PC-9 (cell line): ENCODE results near the gene MCAT. TPM values are rescaled to one million over a fixed set of nuclear protein-coding genes. Genes with fewer than 3 reads are reported as not detected.
A peak's percentile ranks its signal among the peaks of the same experiment; 100 is the strongest.

ENCODE experiments used
- BruUV-seq: library from RNA; stranded (reverse); fragments of 400-500 nt; replicated peaks from 2 replicates; lab custom pipeline; 2021; lab: Mats Ljungman, UMichigan
- CTCF ChIA-PET: fragments of 300-600 bp; sonication (Branson Sonifier 250); formaldehyde crosslinking; loops from one replicate; lab custom pipeline; 2022; ENCODE audit warnings: antibody characterized with exemption; lab: Charles Lee
- POLR2A ChIA-PET: fragments of 300-600 bp; sonication (Branson Sonifier 250); formaldehyde crosslinking; loops from one replicate; lab custom pipeline; 2022; ENCODE audit warnings: antibody characterized with exemption; ENCODE audit not compliant: unreplicated experiment; lab: Charles Lee
- DNase-seq, 2 experiments: peaks; one replicate each; pipeline versions ENCODE4 v3.0.0 to v3.0.0-alpha.2; 2015 to 2022; ENCODE audit warnings: mixed read lengths in 1 of 2
- H2AFZ ChIP-seq: fragments of 200-600 bp; sonication (generic); 2 replicates; pipeline ENCODE4 v1.8.1; 2017; ENCODE audit warnings: antibody characterized with exemption
- H3F3A ChIP-seq: fragments of 200-600 bp; sonication (generic); 2 replicates; pipeline ENCODE4 v1.8.1; 2017; ENCODE audit warnings: antibody characterized with exemption, mild to moderate bottlenecking, low read depth; ENCODE audit not compliant: insufficient read depth
- H3K27ac ChIP-seq: fragments of 200-600 bp; sonication (generic); 2 replicates; pipeline ENCODE4 v1.6.1; 2016; ENCODE audit warnings: mixed run types
- H3K27me3 ChIP-seq: fragments of 200-600 bp; sonication (generic); 2 replicates; pipeline ENCODE4 v1.6.1; 2016; ENCODE audit warnings: low read depth, mixed run types; ENCODE audit not compliant: insufficient read depth
- H3K36me3 ChIP-seq: fragments of 200-600 bp; sonication (generic); 2 replicates; pipeline ENCODE4 v1.6.1; 2016; ENCODE audit warnings: low read depth, mixed run types
- H3K4me1 ChIP-seq: fragments of 200-600 bp; sonication (generic); replicated peaks from 2 replicates; pipeline ENCODE4 v1.6.1; 2016; ENCODE audit warnings: mixed run types; ENCODE audit not compliant: insufficient read depth
- H3K4me2 ChIP-seq: fragments of 200-600 bp; sonication (generic); 2 replicates; pipeline ENCODE4 v1.6.1; 2017; ENCODE audit warnings: mixed run types
- H3K4me3 ChIP-seq: fragments of 200-600 bp; sonication (generic); 2 replicates; pipeline ENCODE4 v1.6.1; 2016; ENCODE audit warnings: mixed run types
- H3K79me2 ChIP-seq: fragments of 200-600 bp; sonication (generic); 2 replicates; pipeline ENCODE4 v1.6.1; 2017; ENCODE audit warnings: low read depth, mixed run types
- H3K9me2 ChIP-seq: fragments of 200-600 bp; sonication (generic); 2 replicates; pipeline ENCODE4 v1.8.1; 2017; ENCODE audit warnings: mild to moderate bottlenecking; ENCODE audit not compliant: insufficient read depth
- H3K9me3 ChIP-seq: fragments of 200-600 bp; sonication (generic); 2 replicates; pipeline ENCODE4 v1.8.1; 2016; ENCODE audit warnings: low read depth; ENCODE audit not compliant: insufficient read depth
- H4K20me1 ChIP-seq: fragments of 200-600 bp; sonication (generic); 2 replicates; pipeline ENCODE4 v1.8.1; 2017; ENCODE audit not compliant: insufficient read depth
- EZH2 ChIP-seq: fragments of 200-600 bp; sonication (generic); IDR thresholded peaks from 2 replicates; pipeline ENCODE4 v1.8.0; 2017; ENCODE audit warnings: antibody characterized with exemption, low read depth
- intact Hi-C: fragments of 100-400 bp; cut with micrococcal nuclease; formaldehyde crosslinking; loops from one replicate; pipeline ENCODE4 v1.10.0; 2022; ENCODE audit not compliant: unreplicated experiment
- total RNA-seq: library from RNA; stranded (reverse); gene quantifications from 2 replicates; pipeline ENCODE4 v1.2.3, GENCODE V29; 2021
- TF ChIP-seq, protein P1 (sequence below): fragments of 200-600 bp; sonication (generic); conservative IDR thresholded peaks from 2 replicates; pipeline ENCODE4 v1.6.1; 2017; ENCODE audit warnings: mixed run types, antibody characterized with exemption, mild to moderate bottlenecking, moderate library complexity

Gene MCAT
- total RNA-seq, 1 experiment from 2014 or later, result 31.4 TPM

DNA sequence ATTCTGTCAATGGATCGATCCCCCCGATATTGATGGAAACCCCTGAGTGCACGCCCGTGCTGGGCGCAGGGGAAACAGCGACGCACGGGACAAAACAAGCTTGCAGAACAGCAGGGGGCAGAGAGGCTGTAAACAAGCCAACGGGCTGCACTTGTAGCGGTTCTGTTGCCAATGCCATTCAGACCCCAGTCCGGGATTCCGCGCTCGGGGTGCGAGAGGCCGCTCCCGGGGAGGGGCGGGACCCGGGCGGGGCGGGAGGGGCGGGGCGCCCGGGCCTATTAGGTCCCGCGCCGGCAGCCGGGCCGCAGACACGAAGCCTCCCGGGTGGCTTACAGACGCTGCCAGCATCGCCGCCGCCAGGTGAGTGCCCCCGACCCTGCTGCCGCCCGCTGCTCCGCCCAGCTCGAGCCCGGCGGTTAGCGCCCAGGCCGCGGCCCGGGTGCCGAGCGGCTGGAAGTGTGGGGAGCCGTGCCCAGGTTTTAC is 32.7 kb downstream of the MCAT start, which contains the start of gene BIK:
BIK (plus strand) TSS at position 307 of the 483 bp plus-strand sequence. CDS start 13,273 bp downstream, outside the sequence.
- peaks cover 23% of the 10 kb centered on the region for H3K4me1 ChIP-seq
- no peaks in the 10 kb centered on the region for H3K9me2 ChIP-seq
- peak within 1 kb of the TSS; percentile 89 for H3K4me3 ChIP-seq
- TF ChIP-seq, protein P1, sequence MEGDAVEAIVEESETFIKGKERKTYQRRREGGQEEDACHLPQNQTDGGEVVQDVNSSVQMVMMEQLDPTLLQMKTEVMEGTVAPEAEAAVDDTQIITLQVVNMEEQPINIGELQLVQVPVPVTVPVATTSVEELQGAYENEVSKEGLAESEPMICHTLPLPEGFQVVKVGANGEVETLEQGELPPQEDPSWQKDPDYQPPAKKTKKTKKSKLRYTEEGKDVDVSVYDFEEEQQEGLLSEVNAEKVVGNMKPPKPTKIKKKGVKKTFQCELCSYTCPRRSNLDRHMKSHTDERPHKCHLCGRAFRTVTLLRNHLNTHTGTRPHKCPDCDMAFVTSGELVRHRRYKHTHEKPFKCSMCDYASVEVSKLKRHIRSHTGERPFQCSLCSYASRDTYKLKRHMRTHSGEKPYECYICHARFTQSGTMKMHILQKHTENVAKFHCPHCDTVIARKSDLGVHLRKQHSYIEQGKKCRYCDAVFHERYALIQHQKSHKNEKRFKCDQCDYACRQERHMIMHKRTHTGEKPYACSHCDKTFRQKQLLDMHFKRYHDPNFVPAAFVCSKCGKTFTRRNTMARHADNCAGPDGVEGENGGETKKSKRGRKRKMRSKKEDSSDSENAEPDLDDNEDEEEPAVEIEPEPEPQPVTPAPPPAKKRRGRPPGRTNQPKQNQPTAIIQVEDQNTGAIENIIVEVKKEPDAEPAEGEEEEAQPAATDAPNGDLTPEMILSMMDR, result 0 out of 2 replicates have a peak, but pooled peaks have one; percentile 22
- no peak for TF ChIP-seq EZH2
- intact Hi-C loops, result no loop called here
- no peaks in the 10 kb centered on the region for H3K36me3 ChIP-seq
- H2AFZ ChIP-seq, result peak within 1 kb of the TSS; percentile 98
- no peaks in the 10 kb centered on the region for H3K79me2 ChIP-seq
- peak in 1 of 2 experiments; percentile 28 for DNase-seq
- no TSS peak for BruUV-seq
- peaks cover 4% of the 10 kb centered on the region; the same call in 1 of the 2 replicates for H3K27me3 ChIP-seq
- ChIA-PET CTCF (no interaction called here), POLR2A (interaction anchor here (0.7 kb wide), 2 partner anchors 16 to 17 kb away, joined by 4 to 6 read pairs; no protein-coding TSS in a partner anchor)
- H3K9me3 ChIP-seq, result no peaks in the 10 kb centered on the region
- no peaks in the 10 kb centered on the region; the same call in 1 of the 2 replicates for H3F3A ChIP-seq
- H3K4me2 ChIP-seq, result peak within 1 kb of the TSS; percentile 93
- H4K20me1 ChIP-seq, result no peaks in the 10 kb centered on the region
- H3K27ac ChIP-seq, result no peak within 1 kb of the TSS

DNA sequence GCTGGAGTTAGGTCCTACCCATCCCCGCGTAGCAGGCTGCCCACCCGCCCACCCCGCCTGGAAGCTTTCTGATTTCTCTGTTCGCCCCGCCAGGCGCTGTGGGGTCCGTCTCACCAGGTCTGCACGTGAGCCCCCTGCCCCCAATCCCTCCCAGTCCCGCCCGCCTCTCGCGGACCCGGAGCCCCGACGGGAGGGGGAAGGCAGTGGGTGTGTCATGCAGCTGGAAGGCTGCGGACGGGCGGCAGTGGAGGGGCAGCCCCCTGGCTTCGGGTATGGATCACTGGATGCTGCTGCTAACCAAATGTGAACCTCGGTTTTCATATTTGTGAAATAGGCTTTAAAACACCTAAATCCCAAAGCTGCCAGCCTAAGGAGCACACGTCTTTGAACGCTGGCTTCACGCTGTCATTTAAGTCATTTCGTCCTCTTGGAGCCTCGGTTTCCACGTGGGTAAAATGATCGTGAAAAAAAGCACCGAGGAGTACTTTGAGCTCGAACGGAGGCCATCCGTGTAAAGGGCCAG is 33.2 kb downstream of the MCAT start:
- intact Hi-C loops, result no loop called here
- Histone ChIP-seq H3K36me3 (no peaks in the 10 kb centered on the region), H3K4me1 (peaks cover 21% of the 10 kb centered on the region), H3K4me2 (peak overlapping the region; percentile 93), H3K9me3 (no peaks in the 10 kb centered on the region), H2AFZ (peak overlapping the region; percentile 52; the same call in 1 of the 2 replicates), H3F3A (no peaks in the 10 kb centered on the region; the same call in 1 of the 2 replicates), H3K4me3 (peak overlapping the region; percentile 89), H3K79me2 (no peaks in the 10 kb centered on the region), H3K27ac (no peak overlapping the region), H3K9me2 (no peaks in the 10 kb centered on the region), H4K20me1 (no peaks in the 10 kb centered on the region), H3K27me3 (peaks cover 4% of the 10 kb centered on the region; the same call in 1 of the 2 replicates)
- POLR2A ChIA-PET, result interaction anchor here (0.7 kb wide), 2 partner anchors 17 to 18 kb away, joined by 4 to 6 read pairs; no protein-coding TSS in a partner anchor
- DNase-seq, result no peak
- BruUV-seq, result no TSS peak
- TF ChIP-seq EZH2, result no peak
- TF ChIP-seq, protein P1, result no peak
- CTCF ChIA-PET, result no interaction called here

DNA sequence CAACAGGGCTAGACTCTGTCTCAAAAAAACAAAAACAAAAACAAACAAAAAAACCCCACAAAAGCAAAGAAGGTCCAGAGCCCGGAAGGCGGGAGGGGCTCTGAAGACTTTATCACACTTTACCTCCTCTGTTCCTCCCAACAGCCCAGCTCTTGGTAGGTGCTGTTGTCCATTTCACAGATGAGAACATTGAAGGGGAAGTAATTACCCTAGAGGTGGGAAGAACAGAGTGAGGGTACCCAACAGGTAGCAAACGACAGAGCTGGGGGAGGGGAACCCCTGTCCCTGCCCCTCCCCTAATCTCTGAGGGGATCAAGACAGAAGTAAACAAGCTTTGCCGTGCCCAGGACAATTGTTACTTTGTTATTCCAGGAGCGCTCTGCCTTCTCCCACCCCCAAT is 33.7 kb downstream of the MCAT start:
- no peak overlapping the region for H3K4me3 ChIP-seq
- no peaks in the 10 kb centered on the region for H4K20me1 ChIP-seq
- peaks cover 16% of the 10 kb centered on the region for H3K4me1 ChIP-seq
- no peaks in the 10 kb centered on the region for H3K9me3 ChIP-seq
- DNase-seq, result no peak
- no peak overlapping the region for H2AFZ ChIP-seq
- TF ChIP-seq, protein P1, result no peak
- TF ChIP-seq EZH2, result no peak
- H3K4me2 ChIP-seq, result no peak overlapping the region
- ChIA-PET CTCF (no interaction called here), POLR2A (interaction anchor here (0.6 kb wide), 2 partner anchors 130 to 916 kb away, joined by 3 to 4 read pairs; no protein-coding TSS in a partner anchor)
- no TSS peak for BruUV-seq
- no peak overlapping the region for H3K27ac ChIP-seq
- H3F3A ChIP-seq, result no peaks in the 10 kb centered on the region; the same call in 1 of the 2 replicates
- peaks cover 4% of the 10 kb centered on the region; the same call in 1 of the 2 replicates for H3K27me3 ChIP-seq
- intact Hi-C loops, result no loop called here
- H3K79me2 ChIP-seq, result no peaks in the 10 kb centered on the region
- no peaks in the 10 kb centered on the region for H3K36me3 ChIP-seq
- no peaks in the 10 kb centered on the region for H3K9me2 ChIP-seq
